GM21786 (cell line): Measurements from ENCODE around the gene SYTL3.

ENCODE experiments used
- ATAC-seq: cut with Tn5 transposase; IDR thresholded peaks from one replicate; pipeline ENCODE4 v1.9.1; 2021; ENCODE audit not compliant: unreplicated experiment

The SYTL3 gene

GRCh38 chr6:158756977-158757752 is 107.3 kb downstream of the SYTL3 start:
- no peak for ATAC-seq

GRCh38 chr6:158757753-158758090 is 107.9 kb downstream of the SYTL3 start:
- ATAC-seq: no peak

GRCh38 chr6:158758451-158758860 is 108.6 kb downstream of the SYTL3 start:
- ATAC-seq: no peak

- ATAC-seq: no peak
These were observed 109.2 kb downstream of the SYTL3 start for GRCh38 chr6:158758941-158759479.

- no peak for ATAC-seq
These were observed 110.2 kb downstream of the SYTL3 start for GRCh38 chr6:158759966-158760617.

- ATAC-seq: no peak
These were observed 110.9 kb downstream of the SYTL3 start for GRCh38 chr6:158760618-158761250.

- ATAC-seq: no peak
These were observed 111.9 kb downstream of the SYTL3 start for GRCh38 chr6:158761746-158762145.

- ATAC-seq: no peak
These were observed 113.1 kb downstream of the SYTL3 start for GRCh38 chr6:158762787-158763433.

- no peak for ATAC-seq
These were observed 113.8 kb downstream of the SYTL3 start for GRCh38 chr6:158763434-158764182.

GRCh38 chr6:158764183-158764849 is 114.5 kb downstream of the SYTL3 start:
- no peak for ATAC-seq

GRCh38 chr6:158764926-158765325 is 115.1 kb downstream of the SYTL3 start:
- ATAC-seq: no peak

GRCh38 chr6:158765499-158766068 is 115.7 kb downstream of the SYTL3 start:
- no peak for ATAC-seq

- no peak for ATAC-seq
These were observed 117.0 kb downstream of the SYTL3 start for GRCh38 chr6:158766621-158767455.

- ATAC-seq: no peak
These were observed 117.9 kb downstream of the SYTL3 start for GRCh38 chr6:158767709-158768108.

GRCh38 chr6:158768436-158768835 is 118.6 kb downstream of the SYTL3 start:
- no peak for ATAC-seq

- no peak for ATAC-seq
These were observed 119.4 kb downstream of the SYTL3 start for GRCh38 chr6:158769234-158769770.

GRCh38 chr6:158769771-158770432 is 120.0 kb downstream of the SYTL3 start:
- no peak for ATAC-seq
